Ascending aorta (tissue), 2 donors: ENCODE measurements around the gene IFITM5. TPM values are rescaled to one million over a fixed set of nuclear protein-coding genes. Genes with fewer than 3 reads are reported as not detected.
A peak's percentile ranks its signal among the peaks of the same experiment; 100 is the strongest.
"Not testable (repeated sequence)": the region's sequence is repeated elsewhere in the genome, so short reads cannot be mapped to it uniquely, and the experiment has no call there.

Experiments
- DNase-seq, 2 donors: peaks; one replicate each; pipeline ENCODE4 v3.0.0-alpha.2; 2019; ENCODE audit warnings: low spot score in 2 of 2
- H3K27ac ChIP-seq, 2 donors: fragments of 200-600 bp; sonication (generic); one replicate each; pipeline ENCODE4 v1.5.1; 2016 to 2017; ENCODE audit warnings: mild to moderate bottlenecking in 1 of 2
- H3K27me3 ChIP-seq: fragments of 200-600 bp; sonication (generic); one replicate; pipeline ENCODE4 v1.5.1; 2017
- H3K36me3 ChIP-seq, 2 donors: fragments of 200-600 bp; sonication (generic); one replicate each; pipeline ENCODE4 v1.5.1; 2016
- H3K4me1 ChIP-seq, 2 donors: fragments of 200-600 bp; sonication (generic); one replicate each; pipeline ENCODE4 v1.5.1; 2016 to 2017; ENCODE audit warnings: mild to moderate bottlenecking in 1 of 2
- H3K4me3 ChIP-seq, 2 donors: fragments of 200-600 bp; sonication (generic); one replicate each; pipeline ENCODE4 v1.5.1; 2016 to 2017; ENCODE audit warnings: mild to moderate bottlenecking in 1 of 2
- H3K9me3 ChIP-seq, 2 donors: fragments of 200-600 bp; sonication (generic); one replicate each; pipeline ENCODE4 v1.5.1; 2016
- intact Hi-C: fragments of 100-400 bp; cut with DNase I; formaldehyde crosslinking; loops from one replicate; pipeline ENCODE4 v1.15.1; 2023
- total RNA-seq: library from RNA; depleted of rRNA; stranded (reverse); fragments of >200 nt; gene quantifications from one replicate; pipeline ENCODE4 v1.1.0, GENCODE V29; 2016
- TF ChIP-seq, protein P1 (sequence below), 3 experiments: fragments of 200-600 bp in 2 of 3; fragments of 450-650 bp in 1 of 3; sonication (generic) in 2 of 3; IDR thresholded peaks; one replicate each; pipeline ENCODE4 v1.5.1; 2016 to 2019; ENCODE audit warnings: antibody characterized with exemption in 3 of 3, mild to moderate bottlenecking in 1 of 3, moderate library complexity in 1 of 3

IFITM5 gene
- total RNA-seq, 1 donor from 2014 or later, result not detected

DNA sequence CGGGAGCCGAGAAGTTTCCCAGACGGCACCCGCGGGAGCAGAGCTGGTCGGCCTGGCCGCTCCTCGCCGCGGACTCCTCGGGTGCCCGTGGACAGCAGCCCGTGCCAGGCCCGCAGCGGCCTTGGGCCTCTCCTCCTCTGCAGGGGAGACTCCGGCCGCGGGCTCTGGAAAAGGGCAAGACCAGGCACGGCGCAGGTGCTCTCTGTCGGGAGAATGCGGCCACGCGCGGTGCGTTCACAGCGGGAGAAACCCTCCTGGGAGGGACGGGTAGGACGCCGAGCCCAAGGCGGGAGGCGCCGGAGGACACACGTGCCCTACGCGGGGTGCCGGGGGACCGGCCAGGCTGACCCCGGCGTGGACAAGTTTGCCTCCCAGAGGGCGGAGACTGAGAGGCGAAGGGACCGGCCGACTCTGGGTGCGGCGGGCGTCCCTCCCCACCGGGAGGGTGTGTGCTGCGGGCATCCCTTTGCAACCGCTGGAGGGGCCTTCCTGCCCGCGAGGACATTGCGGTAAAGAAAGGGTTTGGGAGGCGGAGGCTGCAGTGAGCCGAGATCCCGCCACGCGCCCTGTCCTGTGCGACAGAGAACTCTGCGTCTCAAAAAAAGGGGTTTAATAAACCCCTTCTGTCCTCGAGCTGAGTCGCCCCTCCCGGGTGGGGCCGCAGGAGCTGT, 16.8 kb upstream of the IFITM5 start:
- no peaks in the 10 kb centered on the region for H3K36me3 ChIP-seq
- H3K27me3 ChIP-seq, result no peaks in the 10 kb centered on the region
- DNase-seq, result no peak
- H3K27ac ChIP-seq, result peak overlapping the region; percentile 6 to 66
- TF ChIP-seq, protein P1, sequence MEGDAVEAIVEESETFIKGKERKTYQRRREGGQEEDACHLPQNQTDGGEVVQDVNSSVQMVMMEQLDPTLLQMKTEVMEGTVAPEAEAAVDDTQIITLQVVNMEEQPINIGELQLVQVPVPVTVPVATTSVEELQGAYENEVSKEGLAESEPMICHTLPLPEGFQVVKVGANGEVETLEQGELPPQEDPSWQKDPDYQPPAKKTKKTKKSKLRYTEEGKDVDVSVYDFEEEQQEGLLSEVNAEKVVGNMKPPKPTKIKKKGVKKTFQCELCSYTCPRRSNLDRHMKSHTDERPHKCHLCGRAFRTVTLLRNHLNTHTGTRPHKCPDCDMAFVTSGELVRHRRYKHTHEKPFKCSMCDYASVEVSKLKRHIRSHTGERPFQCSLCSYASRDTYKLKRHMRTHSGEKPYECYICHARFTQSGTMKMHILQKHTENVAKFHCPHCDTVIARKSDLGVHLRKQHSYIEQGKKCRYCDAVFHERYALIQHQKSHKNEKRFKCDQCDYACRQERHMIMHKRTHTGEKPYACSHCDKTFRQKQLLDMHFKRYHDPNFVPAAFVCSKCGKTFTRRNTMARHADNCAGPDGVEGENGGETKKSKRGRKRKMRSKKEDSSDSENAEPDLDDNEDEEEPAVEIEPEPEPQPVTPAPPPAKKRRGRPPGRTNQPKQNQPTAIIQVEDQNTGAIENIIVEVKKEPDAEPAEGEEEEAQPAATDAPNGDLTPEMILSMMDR (IDR thresholded peaks at IDR 0.05), result no peak
- no peaks in the 10 kb centered on the region for H3K9me3 ChIP-seq
- peaks cover 0 to 10% of the 10 kb centered on the region in 2 donors for H3K4me1 ChIP-seq
- H3K4me3 ChIP-seq, result peak overlapping the region; percentile 47 to 62
- intact Hi-C loops, result no loop called here

- Histone ChIP-seq H3K27me3 (no peaks in the 10 kb centered on the region), H3K36me3 (no peaks in the 10 kb centered on the region), H3K4me1 (peaks cover 0 to 10% of the 10 kb centered on the region in 2 donors), H3K9me3 (no peaks in the 10 kb centered on the region), H3K27ac (peak overlapping the region; percentile 6 to 66), H3K4me3 (peak overlapping the region; percentile 47 to 62)
- DNase-seq, result no peak
- TF ChIP-seq, protein P1 (IDR thresholded peaks at IDR 0.05), result no peak
- intact Hi-C loops, result no loop called here
Observed at GRCh38 chr11:315516-315994, 16.2 kb upstream of the IFITM5 start.

- Histone ChIP-seq H3K27ac (peak overlapping the region; percentile 6 to 66), H3K9me3 (no peaks in the 10 kb centered on the region), H3K4me1 (peaks cover 0 to 10% of the 10 kb centered on the region in 2 donors), H3K36me3 (no peaks in the 10 kb centered on the region), H3K4me3 (peak overlapping the region; percentile 47 to 62), H3K27me3 (no peaks in the 10 kb centered on the region)
- intact Hi-C loops, result no loop called here
- TF ChIP-seq, protein P1 (IDR thresholded peaks at IDR 0.05), result no peak
- no peak for DNase-seq
Observed at GRCh38 chr11:315051-315481, 15.7 kb upstream of the IFITM5 start.

- H3K36me3 ChIP-seq, H3K27me3 ChIP-seq, intact Hi-C loops, H3K9me3 ChIP-seq, DNase-seq: not testable (repeated sequence)
- H3K4me1 ChIP-seq, result peaks cover 4 to 13% of the 10 kb centered on the region in 2 donors
- peak overlapping the region; percentile 39 to 62 for H3K4me3 ChIP-seq
- peak overlapping the region; percentile 55 to 66 for H3K27ac ChIP-seq
Observed at GRCh38 chr11:314554-314875, 15.2 kb upstream of the IFITM5 start.

GRCh38 chr11:313787-314553, 14.6 kb upstream of the IFITM5 start, which contains the start of gene IFITM1:
IFITM1 (plus strand) TSS chr11:314040; CDS start chr11:314171, 131 bp downstream.
- intact Hi-C loops, result no loop called here
- Histone ChIP-seq H3K36me3 (no peaks in the 10 kb centered on the region), H3K27me3 (no peaks in the 10 kb centered on the region), H3K27ac (peak within 1 kb of the TSS; percentile 55 to 66), H3K9me3 (no peaks in the 10 kb centered on the region), H3K4me3 (peak within 1 kb of the TSS; percentile 47 to 62), H3K4me1 (peaks cover 7 to 18% of the 10 kb centered on the region in 2 donors)
- no peak for DNase-seq
- TF ChIP-seq, protein P1 (IDR thresholded peaks at IDR 0.05), result no peak

DNA sequence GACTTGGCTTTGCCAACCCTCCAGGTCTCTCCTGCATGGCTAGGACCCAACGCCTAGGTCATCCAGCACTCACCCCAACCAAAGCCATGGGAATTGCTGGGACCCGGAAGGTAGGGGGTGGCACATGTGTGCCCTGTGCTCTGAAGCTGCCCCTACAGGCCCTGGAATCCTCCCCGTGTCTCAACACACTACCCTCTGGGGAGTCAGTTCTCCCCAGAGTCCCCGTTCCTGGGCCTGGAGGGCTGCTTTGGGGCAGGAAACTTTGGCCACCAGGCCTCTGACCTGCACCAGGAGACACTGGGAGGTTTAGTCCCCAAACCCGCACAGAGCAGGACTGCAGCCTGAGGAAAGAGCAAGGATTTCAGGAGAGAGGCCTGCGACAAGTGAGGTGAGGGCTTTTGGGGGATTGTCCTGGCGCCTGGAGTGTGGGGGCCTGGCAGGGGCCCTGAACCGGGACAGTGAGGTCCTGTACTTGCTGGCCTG, 14.0 kb upstream of the IFITM5 start:
- Histone ChIP-seq H3K9me3 (no peaks in the 10 kb centered on the region), H3K36me3 (no peaks in the 10 kb centered on the region), H3K27me3 (no peaks in the 10 kb centered on the region), H3K4me1 (peaks cover 7 to 18% of the 10 kb centered on the region in 2 donors), H3K27ac (peak overlapping the region; percentile 55 to 66), H3K4me3 (peak overlapping the region in 1 of 2 donors; percentile 62)
- intact Hi-C loops, result no loop called here
- TF ChIP-seq, protein P1 (IDR thresholded peaks at IDR 0.05), result no peak
- DNase-seq, result no peak
